Retinal pigment epithelial cell (primary cell): ENCODE results near the gene GLI1.
A peak's percentile ranks its signal among the peaks of the same experiment; 100 is the strongest.
"Not testable (repeated sequence)": the region's sequence is repeated elsewhere in the genome, so short reads cannot be mapped to it uniquely, and the experiment has no call there.

Experiments used
- DNase-seq: peaks from one replicate; pipeline ENCODE4 v3.0.0-alpha.2; 2010; ENCODE audit warnings: low read depth
- H3K4me3 ChIP-seq: 2 replicates; pipeline ENCODE4 v1.5.1; 2011; ENCODE audit warnings: mild to moderate bottlenecking, low read length, control low read depth, moderate library complexity
- TF ChIP-seq, protein P1 (sequence below): conservative IDR thresholded peaks from 2 replicates; pipeline ENCODE4 v1.5.1; 2011; ENCODE audit warnings: low read depth, low read length, control low read depth, inconsistent platforms

GLI1 gene

DNA sequence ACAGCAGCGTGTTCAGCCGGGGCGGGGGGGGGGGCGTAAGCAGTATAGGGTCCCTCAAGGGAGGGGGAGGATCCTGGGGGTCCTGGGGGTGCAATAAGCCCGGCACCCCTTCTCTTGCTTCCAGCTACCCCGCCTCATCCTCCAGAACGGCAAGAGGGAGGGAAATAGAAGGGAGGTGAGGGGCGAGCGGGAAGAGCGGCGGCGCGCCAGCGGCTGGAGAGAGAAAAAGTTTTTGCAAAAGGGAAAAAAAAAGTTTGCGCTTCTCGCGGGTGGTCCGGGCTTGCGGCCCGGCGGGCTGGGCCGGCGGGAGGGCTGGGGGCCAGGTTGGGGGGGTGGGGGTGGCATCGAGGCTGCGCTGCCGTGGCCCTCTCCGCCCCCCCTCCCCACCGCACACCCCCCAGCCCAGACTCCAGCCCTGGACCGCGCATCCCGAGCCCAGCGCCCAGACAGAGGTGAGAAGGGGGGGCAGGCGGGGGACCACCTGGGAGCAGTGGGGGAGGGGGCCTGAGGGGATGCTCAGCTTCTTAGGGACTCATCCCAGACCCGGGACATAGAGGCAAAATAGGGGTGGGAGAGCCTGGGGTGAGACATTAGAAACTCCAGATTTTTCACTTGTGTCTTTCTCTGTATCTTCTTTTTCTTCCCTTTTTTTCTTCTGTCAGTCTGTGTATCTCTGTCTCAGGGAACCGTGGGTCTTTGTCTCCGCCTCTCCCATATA is at the start of gene GLI1:
Gene GLI1, plus strand, starts transcription at position 36 of the 718 bp plus-strand sequence. CDS start 3,907 bp downstream, outside the sequence.
- H3K4me3 ChIP-seq: peak within 1 kb of the TSS; percentile 81
- no peak for DNase-seq
- TF ChIP-seq, protein P1, sequence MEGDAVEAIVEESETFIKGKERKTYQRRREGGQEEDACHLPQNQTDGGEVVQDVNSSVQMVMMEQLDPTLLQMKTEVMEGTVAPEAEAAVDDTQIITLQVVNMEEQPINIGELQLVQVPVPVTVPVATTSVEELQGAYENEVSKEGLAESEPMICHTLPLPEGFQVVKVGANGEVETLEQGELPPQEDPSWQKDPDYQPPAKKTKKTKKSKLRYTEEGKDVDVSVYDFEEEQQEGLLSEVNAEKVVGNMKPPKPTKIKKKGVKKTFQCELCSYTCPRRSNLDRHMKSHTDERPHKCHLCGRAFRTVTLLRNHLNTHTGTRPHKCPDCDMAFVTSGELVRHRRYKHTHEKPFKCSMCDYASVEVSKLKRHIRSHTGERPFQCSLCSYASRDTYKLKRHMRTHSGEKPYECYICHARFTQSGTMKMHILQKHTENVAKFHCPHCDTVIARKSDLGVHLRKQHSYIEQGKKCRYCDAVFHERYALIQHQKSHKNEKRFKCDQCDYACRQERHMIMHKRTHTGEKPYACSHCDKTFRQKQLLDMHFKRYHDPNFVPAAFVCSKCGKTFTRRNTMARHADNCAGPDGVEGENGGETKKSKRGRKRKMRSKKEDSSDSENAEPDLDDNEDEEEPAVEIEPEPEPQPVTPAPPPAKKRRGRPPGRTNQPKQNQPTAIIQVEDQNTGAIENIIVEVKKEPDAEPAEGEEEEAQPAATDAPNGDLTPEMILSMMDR: no peak

DNA sequence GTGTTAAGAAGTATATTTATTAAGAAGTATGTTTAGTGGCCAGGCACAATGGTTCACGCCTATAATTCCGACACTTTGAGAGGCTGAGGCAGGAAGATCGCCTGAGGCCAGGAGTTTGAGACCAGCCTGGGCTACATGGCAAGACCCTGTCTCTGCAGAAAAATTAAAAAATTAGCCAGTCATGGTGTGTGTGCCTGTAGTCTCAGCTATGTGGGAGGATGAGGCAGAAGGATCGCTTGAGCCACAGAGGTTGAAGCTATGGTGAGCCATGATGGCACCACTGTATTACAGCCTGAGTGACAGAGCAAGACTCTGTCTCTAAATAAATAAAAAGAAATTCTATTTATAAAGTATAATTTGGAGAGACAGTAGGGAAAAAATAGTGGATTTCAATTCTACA is 49.1 kb upstream of the GLI1 start:
- no peak overlapping the region for H3K4me3 ChIP-seq
- TF ChIP-seq, protein P1: no peak
- no peak for DNase-seq

DNA sequence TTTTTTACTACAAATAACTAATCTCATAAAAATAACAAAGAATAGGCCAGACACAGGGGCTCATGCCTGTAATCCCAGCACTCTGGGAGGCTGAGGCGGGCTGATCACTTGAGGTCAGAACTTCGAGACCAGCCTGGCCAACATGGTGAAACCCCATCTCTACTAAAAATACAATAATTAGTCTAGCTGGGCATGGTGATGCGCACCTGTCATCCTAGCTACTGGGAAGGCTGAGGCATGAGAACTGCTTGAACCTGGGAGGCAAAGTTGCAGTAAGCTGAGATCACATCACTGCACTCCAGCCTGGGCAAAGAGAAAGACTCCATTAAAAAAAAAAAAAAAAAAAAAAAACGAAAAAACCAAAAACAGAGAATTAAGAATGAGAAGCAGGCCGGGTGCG is 45.4 kb upstream of the GLI1 start:
- DNase-seq, H3K4me3 ChIP-seq: not testable (repeated sequence)

GRCh38 chr12:57415088-57415487 is 44.5 kb upstream of the GLI1 start:
- no peak for DNase-seq
- no peak overlapping the region for H3K4me3 ChIP-seq
- TF ChIP-seq, protein P1: no peak

GRCh38 chr12:57416039-57416996 is 43.3 kb upstream of the GLI1 start:
- no peak overlapping the region for H3K4me3 ChIP-seq
- DNase-seq: no peak
- TF ChIP-seq, protein P1: no peak

DNA sequence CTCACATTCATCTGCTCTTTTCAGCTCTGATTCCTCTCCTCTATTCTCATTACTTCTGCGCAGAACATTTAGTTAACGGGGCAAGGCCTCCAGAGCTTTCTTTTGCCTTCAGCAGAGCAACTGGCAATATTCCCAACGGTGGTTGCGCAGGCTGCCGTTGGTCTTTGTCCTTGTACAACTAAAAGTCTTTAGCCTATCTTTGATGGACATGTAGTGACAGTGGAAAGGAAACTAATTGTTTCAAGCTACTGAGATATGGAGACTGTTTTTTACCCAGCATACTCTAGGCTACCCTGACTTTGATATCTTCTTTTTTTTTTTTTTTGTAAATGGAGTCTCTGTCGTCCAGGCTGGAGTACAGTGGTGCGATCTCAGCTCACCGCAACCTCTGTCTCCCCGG is 41.3 kb upstream of the GLI1 start:
- H3K4me3 ChIP-seq: no peak overlapping the region
- TF ChIP-seq, protein P1: no peak
- no peak for DNase-seq

GRCh38 chr12:57419495-57419894 is 40.1 kb upstream of the GLI1 start:
- H3K4me3 ChIP-seq: no peak overlapping the region

More at GRCh38 chr12:57419495-57419894, 40.1 kb upstream of the GLI1 start:
- TF ChIP-seq, protein P1: no peak
- DNase-seq: no peak
